Measurements from ENCODE around the gene MRPL43. TPM values are rescaled to one million over a fixed set of nuclear protein-coding genes. Genes with fewer than 3 reads are reported as not detected.

Gene MRPL43
- total RNA-seq, 1 donor from 2014 or later, result 51.7 TPM

DNA sequence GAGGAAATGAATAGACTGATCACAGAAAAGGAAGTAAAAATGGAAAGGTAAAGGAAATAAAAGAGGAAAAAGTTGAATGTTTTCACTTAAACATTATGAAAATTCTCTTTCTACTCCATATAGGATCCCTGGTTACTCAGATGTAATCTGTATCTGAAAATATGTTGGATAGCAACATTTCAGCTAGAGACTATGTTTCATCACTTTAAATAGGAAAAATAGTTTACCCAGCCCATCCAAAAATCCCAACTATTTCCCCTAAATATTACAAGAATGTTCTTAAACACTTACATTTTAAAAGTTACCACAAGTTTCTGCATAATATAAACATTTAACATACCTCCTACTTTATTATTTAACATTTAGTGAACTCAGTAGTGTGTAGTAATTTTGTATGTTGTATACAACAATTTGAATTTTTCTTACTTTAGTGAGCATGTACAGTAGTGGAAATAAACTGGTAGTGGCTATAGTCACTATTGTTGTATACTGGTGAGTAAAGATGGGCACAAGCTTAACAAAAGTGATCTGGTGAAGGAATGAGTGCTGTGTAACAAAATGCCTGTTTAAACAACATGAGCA, 47.4 kb downstream of the MRPL43 start:
- intact Hi-C loops (cut with DNase I), result no loop called here
- DNase-seq (ENCODE audit: low spot score), result no peak

Small RNA genes lying within 50 kb of the gene (microRNA-seq; reads per million reads assigned to microRNA genes)
- not detected for gene MIR608

Other genes starting within 250 kb of the MRPL43 start
- not detected for gene PAX2, start 241.9 kb downstream of the MRPL43 start, total RNA-seq
- 22.8 TPM for gene SLF2, start 74.5 kb downstream of the MRPL43 start, total RNA-seq
- 1.0 TPM for gene SEMA4G, start 18.0 kb downstream of the MRPL43 start, total RNA-seq
- 5.2 TPM for gene TWNK, start within 50 bp of the MRPL43 start, total RNA-seq
- gene LZTS2, start 12.3 kb upstream of the MRPL43 start, total RNA-seq, result 47.2 TPM
- gene PDZD7, start 43.6 kb upstream of the MRPL43 start, total RNA-seq, result 0.40 TPM
- 30.8 TPM for gene SFXN3, start 43.7 kb upstream of the MRPL43 start, total RNA-seq
- 12.1 TPM for gene KAZALD1, start 74.5 kb upstream of the MRPL43 start, total RNA-seq
- not detected for gene TLX1, start 143.8 kb upstream of the MRPL43 start, total RNA-seq
- gene LBX1, start 242.0 kb upstream of the MRPL43 start, total RNA-seq, result 0.13 TPM

All from cardiac septum (tissue), 1 donor.